Measurements from ENCODE around the gene COL3A1. TPM values are rescaled to one million over a fixed set of nuclear protein-coding genes. Genes with fewer than 3 reads are reported as not detected.

The COL3A1 gene
- total and polyA plus RNA-seq, 9 of the 15 experiments (the other 6 are each of a cell fraction or from before 2014, with no cell fraction given) = 0.01 to 0.71 (median 0.07) TPM; not detected in 2

DNA sequence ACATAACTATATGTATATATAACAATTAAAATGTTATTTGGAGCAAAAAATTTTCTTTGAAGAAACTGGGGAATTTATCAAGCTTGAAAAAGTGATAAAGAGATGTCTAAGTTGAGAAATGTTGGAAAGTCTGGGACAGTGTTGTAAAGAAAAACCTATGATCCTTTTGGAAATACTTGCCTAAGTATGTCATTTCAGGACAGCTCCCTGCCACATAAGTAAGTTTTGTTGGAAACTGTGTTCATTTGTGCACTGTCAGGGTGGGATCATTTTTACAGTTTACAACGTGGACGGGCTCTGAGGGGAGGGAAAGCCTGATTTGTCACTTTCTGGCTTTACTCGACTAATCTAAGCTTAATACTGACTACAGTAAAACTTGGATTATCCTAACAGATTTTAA is 10.4 kb upstream of the COL3A1 start (continued):
- TF ChIP-seq TCF7 (IDR thresholded peaks at IDR 0.05; ENCODE audit: borderline replicate concordance) (no peak), PRMT5 (CRISPR knock-in tag; IDR thresholded peaks at IDR 0.05) (no peak), ZNF232 (CRISPR knock-in tag; IDR thresholded peaks at IDR 0.05) (no peak), BCL6 (CRISPR knock-in tag; IDR thresholded peaks at IDR 0.05) (no peak)
- TF ChIP-seq, protein P1, sequence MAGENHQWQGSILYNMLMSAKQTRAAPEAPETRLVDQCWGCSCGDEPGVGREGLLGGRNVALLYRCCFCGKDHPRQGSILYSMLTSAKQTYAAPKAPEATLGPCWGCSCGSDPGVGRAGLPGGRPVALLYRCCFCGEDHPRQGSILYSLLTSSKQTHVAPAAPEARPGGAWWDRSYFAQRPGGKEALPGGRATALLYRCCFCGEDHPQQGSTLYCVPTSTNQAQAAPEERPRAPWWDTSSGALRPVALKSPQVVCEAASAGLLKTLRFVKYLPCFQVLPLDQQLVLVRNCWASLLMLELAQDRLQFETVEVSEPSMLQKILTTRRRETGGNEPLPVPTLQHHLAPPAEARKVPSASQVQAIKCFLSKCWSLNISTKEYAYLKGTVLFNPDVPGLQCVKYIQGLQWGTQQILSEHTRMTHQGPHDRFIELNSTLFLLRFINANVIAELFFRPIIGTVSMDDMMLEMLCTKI (IDR thresholded peaks at IDR 0.05; ENCODE audit: partially characterized antibody) = no peak

DNA sequence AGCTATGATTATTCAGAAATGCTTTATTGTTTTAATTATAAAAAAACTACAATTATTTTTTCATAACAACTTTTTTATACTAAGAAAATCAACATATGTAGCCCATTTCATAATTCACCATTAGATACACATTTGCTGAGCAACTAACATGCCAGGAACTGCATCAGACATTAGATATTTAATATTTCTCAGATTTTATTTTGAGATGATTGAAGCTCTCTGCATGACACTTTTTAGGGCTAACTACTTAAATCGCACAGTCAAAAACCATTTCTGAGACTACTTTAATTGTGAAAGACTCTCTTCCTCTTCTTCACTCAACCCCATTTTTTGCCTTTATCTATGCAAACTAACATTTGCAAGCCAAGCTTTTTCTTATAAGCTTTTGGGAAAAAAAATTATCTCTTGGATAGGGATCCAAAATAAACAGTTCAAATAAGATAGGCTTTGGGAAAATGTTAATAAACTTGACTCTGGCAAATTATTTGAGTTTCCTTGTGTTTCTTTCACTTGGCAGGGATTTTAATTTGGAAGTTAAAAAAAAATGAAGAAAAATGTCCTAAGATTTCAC is 9.1 kb upstream of the COL3A1 start:
- WGBS (ENCODE audit: insufficient coverage, low coverage, missing lambda C conversion rate) = 8% methylated on average over 1 of the region's 1 CpG
- H3K4me1 ChIP-seq (replicated peaks in 1 of 2; ENCODE audit: control insufficient read depth in 2 of 2, insufficient read depth in 2 of 2, low read length in 2 of 2) = no peaks in the 10 kb centered on the region

More for the DNA sequence above, 9.1 kb upstream of the COL3A1 start:
- Histone ChIP-seq H3K9ac (ENCODE audit: insufficient read depth in 1 of 2, low read depth in 2 of 2, low read length in 2 of 2) (no peak overlapping the region), H3K36me3 (ENCODE audit: control insufficient read depth, insufficient read depth, low read length) (no peaks in the 10 kb centered on the region), H2AFZ (ENCODE audit: low read depth, low read length) (no peak overlapping the region), H3K9me1 (ENCODE audit: control insufficient read depth, insufficient read depth, low read length) (no peaks in the 10 kb centered on the region), H3K4me2 (ENCODE audit: insufficient read depth, low read length) (no peak overlapping the region), H3K4me3 (no peak overlapping the region), H3K79me2 (ENCODE audit: control insufficient read depth, insufficient read depth, low read length) (no peaks in the 10 kb centered on the region), H4K20me1 (replicated peaks; ENCODE audit: control insufficient read depth, insufficient read depth, low read length) (no peaks in the 10 kb centered on the region), H3K9me3 (replicated peaks; ENCODE audit: control insufficient read depth, insufficient read depth, low read depth, low read length) (no peaks in the 10 kb centered on the region), H3K27ac (ENCODE audit: extremely low read depth, low read depth, low read length) (no peak overlapping the region), H3K27me3 (ENCODE audit: control insufficient read depth in 2 of 2, insufficient read depth in 2 of 2, low read length in 2 of 2) (no peaks in the 10 kb centered on the region)
- intact Hi-C loops (cut with micrococcal nuclease) = no loop called here
- TF ChIP-seq ELF2 (CRISPR knock-in tag; IDR thresholded peaks at IDR 0.05) (no peak), PHTF2 (CRISPR knock-in tag; IDR thresholded peaks at IDR 0.05) (no peak), GTF2E2 (tag; IDR thresholded peaks at IDR 0.05) (no peak), XRCC4 (IDR thresholded peaks at IDR 0.05; ENCODE audit: extremely low read depth, insufficient read depth, insufficient read length) (no peak), CHD2 (IDR thresholded peaks at IDR 0.05; ENCODE audit: low read depth, low read length) (no peak), ZNF324 (CRISPR knock-in tag; IDR thresholded peaks at IDR 0.05) (no peak), ZNF274 (IDR thresholded peaks at IDR 0.05; ENCODE audit: borderline replicate concordance, low read depth, low read length) (no peak), MCM3 (IDR thresholded peaks at IDR 0.05) (no peak)
- FAIRE-seq (no peak), ATAC-seq (no peak), DNase-seq (ENCODE audit: extremely low read depth in 1 of 4, low spot score in 3 of 4) (no peak)
- POLR2A ChIA-PET = no interaction called here
- BruUV-seq (replicated peaks) = no TSS peak
- CTCF ChIA-PET (ENCODE audit: low intra/inter-chr PET ratio) = no interaction called here
- in situ Hi-C loops (cut with MboI) = no loop called here
